GM12878 (cell line): ENCODE data around the gene BHLHE23. TPM values are rescaled to one million over a fixed set of nuclear protein-coding genes. Genes with fewer than 3 reads are reported as not detected.
A peak's percentile ranks its signal among the peaks of the same experiment; 100 is the strongest.

Experiments used
- ATAC-seq: fragments of 200-7000 bp; cut with Tn5 transposase; 3 replicates; pipeline ENCODE4 v1.9.1; 2020; ENCODE audit warnings: mild to moderate bottlenecking, moderate library complexity
- BruUV-seq: library from RNA; stranded (reverse); fragments of 400-500 nt; replicated peaks from 2 replicates; lab custom pipeline; 2021; lab: Mats Ljungman, UMichigan
- CTCF ChIA-PET: fragments of 300-600 bp; sonication (Branson Sonifier 250); formaldehyde crosslinking; extraction: SDS; loops from one replicate; lab custom pipeline; 2021; ENCODE audit warnings: inconsistent platforms; lab: Yijun Ruan, JAX
- POLR2A ChIA-PET: fragments of 350-600 bp; formaldehyde crosslinking; extraction: SDS; loops from one replicate; lab custom pipeline; 2021; ENCODE audit warnings: inconsistent platforms; lab: Charles Lee
- RAD21 ChIA-PET: fragments of 300-600 bp; sonication (Branson Sonifier 250); formaldehyde crosslinking; loops from one replicate; lab custom pipeline; 2023; ENCODE audit warnings: antibody characterized with exemption; ENCODE audit not compliant: unreplicated experiment; lab: Charles Lee
- SMC1A ChIA-PET: fragments of 300-600 bp; sonication (Branson Sonifier 250); formaldehyde crosslinking; loops from one replicate; lab custom pipeline; 2023; ENCODE audit not compliant: unreplicated experiment, uncharacterized antibody; lab: Charles Lee
- DNase-seq: peaks from one replicate; pipeline ENCODE4 v3.0.0-alpha.2; 2011; ENCODE audit warnings: low read depth, low spot score
- FAIRE-seq: peaks from 3 replicates; lab custom pipeline; 2011; peaks lifted over from hg19 to GRCh38; lab: Jason Lieb, UNC
- H2AFZ ChIP-seq: 2 replicates; pipeline ENCODE4 v1.6.0; 2011; ENCODE audit warnings: low read depth, low read length, control low read depth; ENCODE audit not compliant: control insufficient read depth
- H3K27ac ChIP-seq: 2 replicates; pipeline ENCODE4 v1.5.1; 2011; ENCODE audit warnings: control low read depth; ENCODE audit not compliant: control insufficient read depth, insufficient read depth
- H3K27me3 ChIP-seq, 2 experiments: replicated peaks in 1 of 2; 2 replicates each; pipeline versions ENCODE4 v1.6.0 to v1.6.1; 2011; ENCODE audit warnings: low read length in 1 of 2; ENCODE audit not compliant: control insufficient read depth in 2 of 2, insufficient read depth in 2 of 2
- H3K36me3 ChIP-seq, 2 experiments: 2 replicates each; pipeline ENCODE4 v1.5.1; 2011; ENCODE audit warnings: low read length in 1 of 2; ENCODE audit not compliant: control insufficient read depth in 2 of 2, insufficient read depth in 2 of 2
- H3K4me1 ChIP-seq: 2 replicates; pipeline ENCODE4 v1.6.1; 2011; ENCODE audit warnings: mild to moderate bottlenecking, low read length, moderate library complexity, mixed read lengths; ENCODE audit not compliant: control insufficient read depth, insufficient read depth
- H3K4me2 ChIP-seq: 2 replicates; pipeline ENCODE4 v1.6.0; 2011; ENCODE audit warnings: control low read depth; ENCODE audit not compliant: control insufficient read depth, insufficient read depth
- H3K4me3 ChIP-seq: fragments of 200-600 bp; sonication (generic); 2 replicates; pipeline ENCODE4 v1.5.1; 2016
- H3K79me2 ChIP-seq: 2 replicates; pipeline ENCODE4 v1.6.0; 2011; ENCODE audit warnings: low read length; ENCODE audit not compliant: control insufficient read depth, insufficient read depth
- H3K9ac ChIP-seq: 2 replicates; pipeline ENCODE4 v1.8.0; 2011; ENCODE audit warnings: low read length, control low read depth, mixed read lengths; ENCODE audit not compliant: control insufficient read depth, insufficient read depth
- H3K9me3 ChIP-seq: replicated peaks from 3 replicates; pipeline ENCODE4 v1.5.1; 2011; ENCODE audit warnings: mild to moderate bottlenecking, low read length; ENCODE audit not compliant: control insufficient read depth, insufficient read depth
- H4K20me1 ChIP-seq: 2 replicates; pipeline ENCODE4 v1.6.0; 2011; ENCODE audit not compliant: control insufficient read depth, insufficient read depth
- BHLHE40 ChIP-seq, 2 experiments: fragments of 450-650 bp in 1 of 2; IDR thresholded peaks; 2 replicates each; pipeline ENCODE4 v1.6.1; 2011 to 2017; ENCODE audit warnings: low read depth in 2 of 2, borderline replicate concordance in 1 of 2, improper control_type of control experiment in 1 of 2, low read length in 1 of 2, mild to moderate bottlenecking in 1 of 2
- EGR1 ChIP-seq, 2 experiments: IDR thresholded peaks; 1 replicate in 1 of 2; 2 replicates in 1 of 2; pipeline ENCODE4 v1.6.1; 2011 to 2012; ENCODE audit warnings: low read depth in 2 of 2, low read length in 2 of 2, borderline replicate concordance in 1 of 2, mild to moderate bottlenecking in 1 of 2, moderate library complexity in 1 of 2
- KLF5 ChIP-seq: fragments of 450-650 bp; IDR thresholded peaks from 2 replicates; pipeline ENCODE4 v1.6.1; 2014; ENCODE audit warnings: mild to moderate bottlenecking; ENCODE audit not compliant: partially characterized antibody
- MLLT1 ChIP-seq: fragments of 450-650 bp; IDR thresholded peaks from 2 replicates; pipeline ENCODE4 v1.6.1; 2016; ENCODE audit warnings: mild to moderate bottlenecking
- POLR2A ChIP-seq: IDR thresholded peaks from 2 replicates; pipeline ENCODE4 v1.6.1; 2011; ENCODE audit warnings: low read depth, mild to moderate bottlenecking, low read length
- WRNIP1 ChIP-seq: IDR thresholded peaks from 2 replicates; pipeline ENCODE4 v1.6.1; 2011; ENCODE audit warnings: low read depth, low read length, improper control_type of control experiment, borderline replicate concordance
- YY1 ChIP-seq: IDR thresholded peaks from 2 replicates; pipeline ENCODE4 v1.6.1; 2011; ENCODE audit warnings: low read depth, mild to moderate bottlenecking, low read length
- WGBS: methylation state at CpG from one replicate; pipeline ENCODE4 v1.1.6; 2016; ENCODE audit warnings: low lambda C conversion rate; ENCODE audit not compliant: insufficient replicate concordance, insufficient coverage; ENCODE audit errors: missing lambda C conversion rate; 5-methylcytosine and 5-hydroxymethylcytosine counted together
- in situ Hi-C: fragments of 300-500 bp; cut with MboI; formaldehyde crosslinking; loops from 9 replicates; pipeline ENCODE4 v1.14.3; 2018; ENCODE audit warnings: mixed read lengths
- intact Hi-C: fragments of 100-400 bp; cut with micrococcal nuclease; formaldehyde crosslinking; loops from one replicate; pipeline ENCODE4 v1.14.2; 2022; ENCODE audit not compliant: unreplicated experiment
- polyA plus RNA-seq, 11 experiments: library from polyadenylated mRNA; depleted of rRNA in 4 of 11; unstranded in 6 of 11; stranded (reverse) in 5 of 11; fragments of >200 nt; fragmentation: Nextera tagmentation in 4 of 11; fragmentation: Illumina TruSeq in 1 of 11; extraction: Ambion mirVana in 4 of 11; extraction: Trizol in 1 of 11; gene quantifications; 1 replicate in 1 of 11; 2 replicates in 10 of 11; pipeline versions ENCODE4 v1.2.1 to v1.2.3, GENCODE V29; 2011 to 2016; ENCODE audit warnings: inconsistent platforms in 2 of 11, missing spikeins in 2 of 11, low read depth in 1 of 11
- total RNA-seq, 4 experiments: library from RNA; depleted of rRNA in 3 of 4; stranded (reverse); fragments of >200 nt in 3 of 4; fragmentation: Illumina TruSeq in 1 of 4; extraction: Trizol in 1 of 4; gene quantifications; 2 replicates each; pipeline versions ENCODE4 v1.2.1 to v1.2.3, GENCODE V29; 2013 to 2021

BHLHE23 gene
- total and polyA plus RNA-seq, 10 of the 15 experiments (the other 5 are each of a cell fraction or from before 2014, with no cell fraction given): 0.28 to 0.33 TPM; not detected in 8

- CTCF ChIA-PET: interaction anchor here (1.1 to 1.5 kb wide), 3 partner anchors 10 to 200 kb away, joined by 3 to 5 read pairs (median 3); partner anchors contain the start of gene YTHDF1
Observed at GRCh38 chr20:63015147-63015661, 8.4 kb upstream of the BHLHE23 start.

DNA sequence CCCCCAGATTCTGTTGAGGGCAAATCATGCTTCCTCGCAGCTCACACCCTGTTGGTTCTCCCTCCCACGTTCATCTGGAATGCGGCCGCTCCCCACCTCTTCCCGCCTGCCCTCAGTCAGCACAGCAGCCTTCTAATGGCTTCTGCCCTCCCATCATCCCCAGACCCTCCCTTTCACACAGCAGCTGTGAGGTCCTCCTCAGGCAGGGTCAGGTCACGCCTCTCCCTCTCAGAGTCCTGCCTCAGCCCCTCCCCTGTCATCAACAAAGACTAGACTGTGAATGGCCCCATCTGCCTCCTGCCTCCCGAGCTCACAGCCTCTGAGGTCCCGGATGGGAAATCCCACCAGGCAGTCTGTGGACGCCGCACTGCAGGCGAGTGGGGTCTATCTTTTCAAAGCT, 7.9 kb upstream of the BHLHE23 start:
- ChIA-PET RAD21 (interaction anchor here (1.4 kb wide), 1 partner anchor 61 kb away, joined by 5 read pairs; no protein-coding TSS in a partner anchor), POLR2A (interaction anchor here (1.1 to 1.8 kb wide), 3 partner anchors 11 to 96 kb away, joined by 3 to 10 read pairs (median 6); no protein-coding TSS in a partner anchor), SMC1A (interaction anchor here (0.7 to 3.0 kb wide), 8 partner anchors 10 to 190 kb away, joined by 3 to 11 read pairs (median 3); no protein-coding TSS in a partner anchor), CTCF (interaction anchor here (1.1 to 1.5 kb wide), 4 partner anchors 11 to 201 kb away, joined by 3 to 5 read pairs (median 3); partner anchors contain the start of gene YTHDF1)
- H3K27me3 ChIP-seq: no peaks in the 10 kb centered on the region
- H3K36me3 ChIP-seq: no peaks in the 10 kb centered on the region; a peak in 1 of 4 replicates
- FAIRE-seq (no peak), DNase-seq (no peak), ATAC-seq (peak; percentile 34)
- 71% methylated on average over 9 of the region's 11 CpGs for WGBS
- in situ Hi-C loops (loop anchor here (5.0 kb wide), 1 partner anchor 37 kb away; no protein-coding TSS in a partner anchor), intact Hi-C loops (loop anchor here (5.0 kb wide), 1 partner anchor 43 kb away; no protein-coding TSS in a partner anchor)
- no peaks in the 10 kb centered on the region for H4K20me1 ChIP-seq
- peaks cover 51% of the 10 kb centered on the region for H3K79me2 ChIP-seq
- H3K27ac ChIP-seq: peak overlapping the region; percentile 24; the same call in 1 of the 2 replicates
- no TSS peak for BruUV-seq
- H2AFZ ChIP-seq: no peak overlapping the region
- H3K4me3 ChIP-seq: peak overlapping the region; percentile 52; the same call in 1 of the 2 replicates
- peaks cover 3% of the 10 kb centered on the region for H3K9me3 ChIP-seq
- peaks cover 30% of the 10 kb centered on the region for H3K4me1 ChIP-seq
- peak overlapping the region; percentile 26 for H3K9ac ChIP-seq
- H3K4me2 ChIP-seq: peak overlapping the region; percentile 54
- TF ChIP-seq EGR1 (IDR thresholded peaks at IDR 0.05; ENCODE audit: borderline replicate concordance in 1 of 2, low read depth in 2 of 2, low read length in 2 of 2) (peak in 1 of 2 experiments; percentile 48; a peak in 1 of 3 replicates), MLLT1 (no peak), YY1 (peak; percentile 6; the same call in 1 of the 2 replicates), BHLHE40 (IDR thresholded peaks at IDR 0.05; ENCODE audit: borderline replicate concordance in 1 of 2, low read depth in 2 of 2, low read length in 1 of 2) (0 out of 4 replicates have a peak, but pooled peaks of 1 of the 2 experiments have one; percentile 15), KLF5 (no peak)

More at GRCh38 chr20:63015147-63015661, 8.4 kb upstream of the BHLHE23 start:
- WGBS: 76% methylated on average over 15 of the region's 15 CpGs
- Histone ChIP-seq H2AFZ (no peak overlapping the region), H3K4me2 (peak overlapping the region; percentile 54), H3K79me2 (peaks cover 46% of the 10 kb centered on the region), H3K36me3 (no peaks in the 10 kb centered on the region; a peak in 1 of 4 replicates), H3K27ac (peak overlapping the region; percentile 24; the same call in 1 of the 2 replicates), H3K27me3 (no peaks in the 10 kb centered on the region), H4K20me1 (no peaks in the 10 kb centered on the region), H3K9me3 (peaks cover 3% of the 10 kb centered on the region), H3K4me1 (peaks cover 30% of the 10 kb centered on the region), H3K9ac (0 out of 2 replicates have a peak overlapping the region, but pooled peaks have one; percentile 7), H3K4me3 (0 out of 2 replicates have a peak overlapping the region, but pooled peaks have one; percentile 52)
- TF ChIP-seq WRNIP1: no peak
- TF ChIP-seq POLR2A: peak; percentile 30
- DNase-seq: no peak
- no peak for ATAC-seq
- BruUV-seq: no TSS peak
- RAD21 ChIA-PET: interaction anchor here (1.4 kb wide), 1 partner anchor 61 kb away, joined by 5 read pairs; no protein-coding TSS in a partner anchor
- POLR2A ChIA-PET: interaction anchor here (0.8 to 1.8 kb wide), 3 partner anchors 10 to 37 kb away, joined by 4 to 10 read pairs (median 6); no protein-coding TSS in a partner anchor
- SMC1A ChIA-PET: interaction anchor here (0.7 to 3.0 kb wide), 4 partner anchors 10 to 190 kb away, joined by 3 to 11 read pairs (median 4); no protein-coding TSS in a partner anchor
- intact Hi-C loops (no loop called here), in situ Hi-C loops (no loop called here)
- FAIRE-seq: no peak
